Measurements from ENCODE around the gene TRIM62.

- no peak for TF ChIP-seq CTCF (IDR thresholded peaks at IDR 0.05; ENCODE audit: low read length)
- no peak for TF ChIP-seq EZH2phosphoT487 (IDR thresholded peaks at IDR 0.05; ENCODE audit: low read length)
Observed at GRCh38 chr1:33141216-33141615, 40.6 kb downstream of the TRIM62 start.
